ENCODE results near the gene FKBP5.
"Not testable (repeated sequence)": the region's sequence is repeated elsewhere in the genome, so short reads cannot be mapped to it uniquely, and the experiment has no call there.

Gene FKBP5

GRCh38 chr6:35690006-35690405, 1.3 kb upstream of the FKBP5 start:
- DNase-seq = not testable (repeated sequence)

- peak; percentile 50 for DNase-seq
These were observed 784 bp downstream of the FKBP5 start for GRCh38 chr6:35687658-35688604.

- no peak for DNase-seq
These were observed 1.7 kb downstream of the FKBP5 start for GRCh38 chr6:35686873-35687555.

GRCh38 chr6:35686436-35686835, 2.3 kb downstream of the FKBP5 start:
- no peak for DNase-seq

GRCh38 chr6:35683267-35683666, 5.4 kb downstream of the FKBP5 start:
- DNase-seq = no peak

GRCh38 chr6:35681298-35681697, 7.4 kb downstream of the FKBP5 start:
- no peak for DNase-seq

- DNase-seq = no peak
These were observed 9.3 kb downstream of the FKBP5 start for GRCh38 chr6:35679399-35679798.

- no peak for DNase-seq
These were observed 9.9 kb downstream of the FKBP5 start for GRCh38 chr6:35678814-35679213.

GRCh38 chr6:35678021-35678654, 10.6 kb downstream of the FKBP5 start:
- no peak for DNase-seq

GRCh38 chr6:35677456-35677855, 11.3 kb downstream of the FKBP5 start:
- DNase-seq = no peak

- no peak for DNase-seq
These were observed 12.8 kb downstream of the FKBP5 start for GRCh38 chr6:35675871-35676459.

GRCh38 chr6:35674594-35674993, 14.1 kb downstream of the FKBP5 start:
- DNase-seq = no peak

- no peak for DNase-seq
These were observed 15.0 kb downstream of the FKBP5 start for GRCh38 chr6:35673755-35674154.

- not testable (repeated sequence) for DNase-seq
These were observed 15.4 kb downstream of the FKBP5 start for GRCh38 chr6:35673284-35673666.

- not testable (repeated sequence) for DNase-seq
These were observed 18.3 kb downstream of the FKBP5 start for GRCh38 chr6:35670453-35670852.

- no peak for DNase-seq
These were observed 19.2 kb downstream of the FKBP5 start for GRCh38 chr6:35669451-35670045.

GRCh38 chr6:35668744-35669450, 19.8 kb downstream of the FKBP5 start:
- no peak for DNase-seq

GRCh38 chr6:35668096-35668495, 20.6 kb downstream of the FKBP5 start:
- DNase-seq = no peak

GRCh38 chr6:35665573-35665972, 23.1 kb downstream of the FKBP5 start:
- DNase-seq = no peak

- no peak for DNase-seq
These were observed 23.8 kb downstream of the FKBP5 start for GRCh38 chr6:35664945-35665344.

- no peak for DNase-seq
These were observed 25.1 kb downstream of the FKBP5 start for GRCh38 chr6:35663447-35664235.

Measured in NCI-H146 (cell line).